Left forelimb (tissue), 1 donor: ENCODE measurements around the gene IFNA4.
"Not testable (repeated sequence)": the region's sequence is repeated elsewhere in the genome, so short reads cannot be mapped to it uniquely, and the experiment has no call there.

Source experiments
- DNase-seq: peaks from one replicate; pipeline ENCODE4 v3.0.0-alpha.2; 2018; ENCODE audit warnings: low spot score

IFNA4 gene

GRCh38 chr9:21187487-21187886, at the start of gene IFNA4:
IFNA4 (minus strand) TSS chr9:21187587; CDS start chr9:21187531, 56 bp downstream.
- DNase-seq: not testable (repeated sequence)

- DNase-seq: not testable (repeated sequence)
Measured at GRCh38 chr9:21236360-21236714, 49.0 kb upstream of the IFNA4 start.

- DNase-seq: not testable (repeated sequence)
Measured at GRCh38 chr9:21235468-21236359, 48.3 kb upstream of the IFNA4 start.

GRCh38 chr9:21234153-21234687, 46.8 kb upstream of the IFNA4 start:
- DNase-seq: no peak

- DNase-seq: no peak
Measured at GRCh38 chr9:21233258-21233657, 45.9 kb upstream of the IFNA4 start.

GRCh38 chr9:21228122-21228521, 40.7 kb upstream of the IFNA4 start, which contains the start of gene IFNA17:
IFNA17 (minus strand) TSS chr9:21228222; CDS start chr9:21228173, 49 bp downstream.
- no peak for DNase-seq

GRCh38 chr9:21217211-21217610, 29.8 kb upstream of the IFNA4 start, which contains the start of gene IFNA16:
IFNA16 (minus strand) TSS chr9:21217311; CDS start chr9:21217305, 6 bp downstream.
- not testable (repeated sequence) for DNase-seq

- DNase-seq: not testable (repeated sequence)
Measured at GRCh38 chr9:21213411-21214326, 26.3 kb upstream of the IFNA4 start.

GRCh38 chr9:21212160-21212559, 24.8 kb upstream of the IFNA4 start:
- not testable (repeated sequence) for DNase-seq

GRCh38 chr9:21210782-21211181, 23.4 kb upstream of the IFNA4 start:
- not testable (repeated sequence) for DNase-seq

GRCh38 chr9:21210311-21210710, 22.9 kb upstream of the IFNA4 start:
- DNase-seq: no peak

GRCh38 chr9:21207043-21207442, 19.7 kb upstream of the IFNA4 start, which contains the start of gene IFNA10:
IFNA10 (minus strand) TSS chr9:21207143; CDS start chr9:21207097, 46 bp downstream.
- not testable (repeated sequence) for DNase-seq

- DNase-seq: no peak
Measured at GRCh38 chr9:21205204-21205603, 17.8 kb upstream of the IFNA4 start.

GRCh38 chr9:21202105-21202504, 14.7 kb upstream of the IFNA4 start, which contains the start of gene IFNA7:
IFNA7 (minus strand) TSS chr9:21202205; CDS start chr9:21202165, 40 bp downstream.
- not testable (repeated sequence) for DNase-seq

GRCh38 chr9:21194867-21195776, 7.7 kb upstream of the IFNA4 start:
- not testable (repeated sequence) for DNase-seq

GRCh38 chr9:21182810-21183736, 4.3 kb downstream of the IFNA4 start:
- DNase-seq: not testable (repeated sequence)

GRCh38 chr9:21174671-21175070, 12.7 kb downstream of the IFNA4 start:
- DNase-seq: no peak

- no peak for DNase-seq
Measured at GRCh38 chr9:21172156-21172555, 15.2 kb downstream of the IFNA4 start.

GRCh38 chr9:21171351-21171750, 16.0 kb downstream of the IFNA4 start:
- no peak for DNase-seq

GRCh38 chr9:21166560-21166959, 20.8 kb downstream of the IFNA4 start, which contains the start of gene IFNA21:
IFNA21 (minus strand) TSS chr9:21166660; CDS start chr9:21166612, 48 bp downstream.
- not testable (repeated sequence) for DNase-seq
